GM12873 (cell line): ENCODE measurements around the gene PIGS.

Experiments
- TF ChIP-seq, protein P1 (sequence below): IDR thresholded peaks from 2 replicates; pipeline ENCODE4 v1.5.1; 2012; ENCODE audit warnings: low read depth, mild to moderate bottlenecking, moderate library complexity, low read length, control low read depth; ENCODE audit not compliant: insufficient read depth; ENCODE audit errors: missing control alignments

Gene PIGS

DNA sequence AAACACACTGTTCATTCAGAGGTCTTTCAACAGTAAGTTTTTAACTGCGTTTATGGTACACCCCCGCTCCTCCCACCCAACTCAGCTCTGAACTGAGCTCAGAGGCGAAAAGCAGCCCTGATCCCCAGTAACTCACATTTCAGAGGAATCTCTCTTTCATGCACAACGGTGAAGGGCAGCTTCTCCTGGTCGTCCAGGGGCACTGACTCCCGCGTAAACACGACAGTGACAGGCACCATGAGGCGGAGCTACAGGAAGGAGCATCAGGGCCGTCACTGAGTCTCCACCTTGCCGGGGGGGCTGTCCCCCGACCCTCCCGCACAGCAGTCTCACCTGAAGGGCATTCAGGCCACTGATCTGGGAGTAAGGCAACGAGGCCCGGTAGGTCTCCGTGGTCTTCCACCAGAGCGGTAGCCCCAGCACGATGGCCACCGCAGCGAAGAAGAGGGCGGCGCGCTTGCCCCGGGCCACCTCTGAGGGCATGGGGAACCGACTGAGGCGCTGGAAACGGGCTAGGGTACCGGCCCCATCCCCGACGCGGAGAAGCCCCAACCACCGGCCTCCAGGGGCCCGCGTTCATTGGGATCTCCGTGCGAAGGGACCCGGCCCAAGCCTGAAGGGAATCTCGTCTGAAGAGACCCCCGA is 486 bp downstream of the PIGS start:
- TF ChIP-seq, protein P1, sequence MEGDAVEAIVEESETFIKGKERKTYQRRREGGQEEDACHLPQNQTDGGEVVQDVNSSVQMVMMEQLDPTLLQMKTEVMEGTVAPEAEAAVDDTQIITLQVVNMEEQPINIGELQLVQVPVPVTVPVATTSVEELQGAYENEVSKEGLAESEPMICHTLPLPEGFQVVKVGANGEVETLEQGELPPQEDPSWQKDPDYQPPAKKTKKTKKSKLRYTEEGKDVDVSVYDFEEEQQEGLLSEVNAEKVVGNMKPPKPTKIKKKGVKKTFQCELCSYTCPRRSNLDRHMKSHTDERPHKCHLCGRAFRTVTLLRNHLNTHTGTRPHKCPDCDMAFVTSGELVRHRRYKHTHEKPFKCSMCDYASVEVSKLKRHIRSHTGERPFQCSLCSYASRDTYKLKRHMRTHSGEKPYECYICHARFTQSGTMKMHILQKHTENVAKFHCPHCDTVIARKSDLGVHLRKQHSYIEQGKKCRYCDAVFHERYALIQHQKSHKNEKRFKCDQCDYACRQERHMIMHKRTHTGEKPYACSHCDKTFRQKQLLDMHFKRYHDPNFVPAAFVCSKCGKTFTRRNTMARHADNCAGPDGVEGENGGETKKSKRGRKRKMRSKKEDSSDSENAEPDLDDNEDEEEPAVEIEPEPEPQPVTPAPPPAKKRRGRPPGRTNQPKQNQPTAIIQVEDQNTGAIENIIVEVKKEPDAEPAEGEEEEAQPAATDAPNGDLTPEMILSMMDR, result no peak

DNA sequence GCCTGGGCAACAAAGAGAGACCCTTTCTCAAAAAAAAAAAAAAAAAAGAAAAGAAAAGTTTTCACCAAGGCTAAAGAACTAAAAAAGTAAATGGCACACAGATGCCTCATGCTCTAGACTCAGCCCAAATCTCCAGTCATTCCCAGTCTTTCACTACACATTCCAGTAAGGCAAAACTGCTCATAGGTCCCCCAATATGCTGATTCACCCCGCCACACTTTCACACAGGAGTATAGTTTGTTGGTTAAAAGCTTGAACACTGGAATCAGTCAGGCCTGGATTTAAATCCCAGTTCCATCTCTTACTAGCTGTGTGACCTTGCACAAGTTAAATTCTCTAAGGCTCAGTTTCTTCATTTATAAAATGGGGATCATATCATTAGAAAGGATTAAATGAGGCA is 1.9 kb downstream of the PIGS start:
- TF ChIP-seq, protein P1, result no peak

DNA sequence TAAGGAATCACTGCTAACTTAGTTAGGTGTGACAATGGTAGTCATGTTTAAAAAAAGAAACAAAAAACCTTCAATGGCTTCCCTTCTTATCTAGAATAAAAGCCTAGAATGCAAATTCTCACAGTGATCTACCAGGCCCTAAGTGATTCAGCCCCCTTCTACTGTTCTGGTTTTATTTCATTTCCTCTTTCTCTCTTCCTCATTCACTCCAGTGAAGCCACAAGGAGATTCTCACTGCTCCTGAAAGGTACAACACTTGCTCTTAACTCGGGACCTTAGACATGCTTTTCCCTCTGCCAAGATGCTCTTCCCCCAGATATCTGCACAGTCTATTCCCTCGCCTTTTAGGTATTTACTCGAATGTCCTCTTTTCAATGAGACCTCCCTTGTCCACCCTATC is 3.7 kb downstream of the PIGS start:
- TF ChIP-seq, protein P1, result no peak

DNA sequence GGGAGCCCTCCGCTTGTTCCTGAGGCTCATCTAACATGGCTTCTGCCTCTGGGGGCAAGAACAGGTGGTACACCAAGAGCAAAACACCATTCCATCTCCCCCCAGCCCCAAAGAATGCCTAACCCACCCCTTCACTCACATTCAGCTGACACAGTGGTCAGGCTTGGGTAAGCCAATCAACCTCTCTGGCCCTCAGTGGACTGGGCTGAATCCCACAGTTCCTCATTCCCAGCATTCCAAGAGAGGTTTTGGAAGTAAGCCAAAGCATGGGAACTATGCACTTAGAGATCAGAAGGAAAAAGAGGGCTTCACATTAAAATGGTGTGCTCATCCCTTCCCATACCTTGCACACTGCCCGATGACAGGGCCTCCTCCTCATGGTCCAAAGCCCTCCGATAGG is 7.8 kb downstream of the PIGS start:
- TF ChIP-seq, protein P1, result no peak

DNA sequence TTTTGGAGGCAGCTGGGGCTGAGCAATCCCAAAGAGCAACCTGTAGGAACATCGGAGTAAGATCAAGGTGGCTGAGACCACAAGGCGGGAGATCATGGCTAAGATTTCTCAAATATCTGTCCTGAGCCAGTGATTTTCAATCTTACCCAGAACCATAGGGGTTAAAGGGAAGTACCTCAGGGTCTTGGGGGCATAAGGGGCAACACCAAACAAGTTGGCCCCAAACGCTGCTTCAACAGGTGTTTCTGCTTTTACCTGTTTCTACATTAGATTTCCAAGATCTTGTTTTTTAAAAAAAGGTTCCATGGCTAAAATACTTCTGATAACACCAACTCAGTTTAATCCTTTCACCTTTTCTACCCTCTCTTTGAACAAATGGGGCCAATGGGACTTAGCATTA is 16.3 kb downstream of the PIGS start:
- TF ChIP-seq, protein P1, result no peak

DNA sequence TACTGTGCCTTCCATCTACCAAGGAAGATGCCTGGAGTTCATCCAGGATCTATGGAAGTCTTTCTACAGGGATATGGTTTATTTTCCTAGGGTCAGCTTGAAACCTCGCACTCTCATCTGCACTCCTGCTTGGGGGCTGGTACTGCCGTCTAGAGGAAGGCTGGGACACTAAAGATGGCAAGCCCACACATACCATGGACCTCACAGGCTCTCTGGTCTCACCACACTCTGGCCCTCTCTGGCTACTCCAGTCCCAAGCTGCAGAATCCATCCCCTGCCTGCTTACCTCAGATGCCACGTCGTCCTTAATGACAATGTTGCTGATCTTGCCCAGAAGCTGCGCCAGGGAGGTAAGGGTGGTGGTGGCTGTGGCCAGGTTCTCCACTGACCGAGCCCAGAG is 16.8 kb downstream of the PIGS start:
- TF ChIP-seq, protein P1, result peak; percentile 38

DNA sequence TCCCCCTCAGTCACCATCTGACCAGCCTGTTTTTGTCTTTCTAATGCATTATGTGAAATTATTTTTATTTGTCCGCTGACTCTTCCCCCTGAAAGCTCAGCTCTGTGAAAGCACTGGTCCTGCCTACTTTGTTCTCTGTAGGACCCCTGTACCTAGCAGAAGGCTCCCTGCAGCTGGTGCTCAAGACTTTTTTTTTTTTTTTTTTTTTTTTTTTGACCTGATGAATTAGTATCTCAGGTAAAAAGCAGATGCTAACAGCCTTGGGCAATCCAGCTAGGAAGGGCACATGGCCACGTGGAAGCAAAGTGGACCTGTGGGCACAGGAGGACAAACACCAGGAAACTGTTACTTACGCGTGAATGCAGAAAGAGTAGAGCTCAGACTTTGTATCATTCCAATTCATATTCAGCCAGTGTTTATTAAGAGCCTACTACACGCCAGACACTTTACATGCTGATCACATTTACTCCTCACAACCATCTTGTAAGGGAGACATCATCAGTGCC is 18.3 kb downstream of the PIGS start:
- TF ChIP-seq, protein P1, result no peak
